Astrocyte (in vitro differentiated cells and primary cell): ENCODE measurements around the gene KRT31. TPM values are rescaled to one million over a fixed set of nuclear protein-coding genes. Genes with fewer than 3 reads are reported as not detected.

Experiments
- DNase-seq: peaks from one replicate; pipeline ENCODE4 v3.0.0-alpha.2; 2010; ENCODE audit warnings: low read depth
- FAIRE-seq: peaks from 2 replicates; lab custom pipeline; 2011; peaks lifted over from hg19 to GRCh38; lab: Jason Lieb, UNC
- H2AFZ ChIP-seq: 2 replicates; pipeline ENCODE4 v1.6.0; 2012; ENCODE audit warnings: low read depth, low read length, inconsistent platforms
- H3K27ac ChIP-seq: 2 replicates; pipeline ENCODE4 v1.5.1; 2011; ENCODE audit warnings: low read depth, low read length, inconsistent platforms
- H3K27me3 ChIP-seq: 2 replicates; pipeline ENCODE4 v1.6.0; 2011; ENCODE audit warnings: low read length, inconsistent platforms; ENCODE audit not compliant: insufficient read depth
- H3K36me3 ChIP-seq: 2 replicates; pipeline ENCODE4 v1.5.1; 2011; ENCODE audit warnings: low read length, inconsistent platforms; ENCODE audit not compliant: insufficient read depth
- H3K4me1 ChIP-seq: 2 replicates; pipeline ENCODE4 v1.5.1; 2011; ENCODE audit warnings: low read length, inconsistent platforms; ENCODE audit not compliant: insufficient read depth
- H3K4me2 ChIP-seq: 2 replicates; pipeline ENCODE4 v1.6.0; 2012; ENCODE audit warnings: low read length, inconsistent platforms
- H3K4me3 ChIP-seq: 2 replicates; pipeline ENCODE4 v1.5.1; 2011; ENCODE audit warnings: low read depth, mild to moderate bottlenecking, low read length, inconsistent platforms; ENCODE audit not compliant: insufficient read depth
- H3K79me2 ChIP-seq: 2 replicates; pipeline ENCODE4 v1.6.0; 2012; ENCODE audit warnings: mild to moderate bottlenecking, low read length, inconsistent platforms; ENCODE audit not compliant: insufficient read depth
- H3K9ac ChIP-seq: 2 replicates; pipeline ENCODE4 v1.6.0; 2012; ENCODE audit warnings: mild to moderate bottlenecking, low read length, inconsistent platforms
- H3K9me3 ChIP-seq: 2 replicates; pipeline ENCODE4 v1.5.1; 2012; ENCODE audit warnings: low read depth, mild to moderate bottlenecking, low read length, inconsistent platforms; ENCODE audit not compliant: insufficient read depth
- H4K20me1 ChIP-seq: 2 replicates; pipeline ENCODE4 v1.6.0; 2012; ENCODE audit warnings: low read length, inconsistent platforms; ENCODE audit not compliant: insufficient read depth
- H3K27ac Mint-ChIP-seq: one replicate; pipeline ENCODE4 v1.8.0; 2021; ENCODE audit warnings: mild to moderate bottlenecking, mixed read lengths; ENCODE audit not compliant: unreplicated experiment
- H3K27me3 Mint-ChIP-seq: one replicate; pipeline ENCODE4 v1.8.0; 2021; ENCODE audit warnings: low read depth, mixed read lengths; ENCODE audit not compliant: unreplicated experiment
- H3K36me3 Mint-ChIP-seq: one replicate; pipeline ENCODE4 v1.8.0; 2021; ENCODE audit warnings: low read depth, mixed read lengths; ENCODE audit not compliant: unreplicated experiment
- H3K4me1 Mint-ChIP-seq: one replicate; pipeline ENCODE4 v1.8.0; 2021; ENCODE audit warnings: low read depth, mixed read lengths; ENCODE audit not compliant: unreplicated experiment
- H3K4me3 Mint-ChIP-seq: one replicate; pipeline ENCODE4 v1.8.0; 2021; ENCODE audit warnings: mild to moderate bottlenecking, moderate library complexity, mixed read lengths; ENCODE audit not compliant: unreplicated experiment
- H3K9me3 Mint-ChIP-seq: one replicate; pipeline ENCODE4 v1.8.0; 2021; ENCODE audit warnings: mild to moderate bottlenecking, mixed read lengths; ENCODE audit not compliant: unreplicated experiment
- CTCF ChIP-seq: IDR thresholded peaks from 2 replicates; pipeline ENCODE4 v1.5.1; 2011; ENCODE audit warnings: low read depth, mild to moderate bottlenecking, inconsistent platforms, low read length, moderate library complexity; ENCODE audit not compliant: insufficient read depth
- EZH2 ChIP-seq: IDR thresholded peaks from 2 replicates; pipeline ENCODE4 v1.6.1; 2012; ENCODE audit warnings: mild to moderate bottlenecking, low read length, inconsistent platforms; ENCODE audit not compliant: insufficient read depth
- total RNA-seq: library from RNA; stranded (reverse); gene quantifications from 2 replicates; pipeline ENCODE4 v1.2.1, GENCODE V29; 2021

The KRT31 gene
- total RNA-seq, 1 donor from 2014 or later: not detected

GRCh38 chr17:41439375-41439774 is 42.0 kb upstream of the KRT31 start:
- Histone ChIP-seq H3K4me1 (no peaks in the 10 kb centered on the region), H3K79me2 (no peaks in the 10 kb centered on the region), H3K9me3 (no peaks in the 10 kb centered on the region), H3K36me3 (no peaks in the 10 kb centered on the region), H3K4me3 (no peak overlapping the region), H3K4me2 (no peak overlapping the region), H3K9ac (no peak overlapping the region), H2AFZ (no peak overlapping the region), H3K27me3 (no peaks in the 10 kb centered on the region), H3K27ac (no peak overlapping the region), H4K20me1 (no peaks in the 10 kb centered on the region)
- FAIRE-seq: no peak
- TF ChIP-seq EZH2 (no peak), CTCF (no peak)
- peaks cover 1% of the 10 kb centered on the region for H3K4me1 Mint-ChIP-seq
- peaks cover 44% of the 10 kb centered on the region for H3K27me3 Mint-ChIP-seq
- no peaks in the 10 kb centered on the region for H3K9me3 Mint-ChIP-seq
- DNase-seq: no peak
- H3K36me3 Mint-ChIP-seq: no peaks in the 10 kb centered on the region
- H3K4me3 Mint-ChIP-seq: no peak overlapping the region
- H3K27ac Mint-ChIP-seq: no peak overlapping the region

GRCh38 chr17:41437769-41438168 is 40.4 kb upstream of the KRT31 start:
- H3K36me3 ChIP-seq: no peaks in the 10 kb centered on the region
- no peak overlapping the region for H2AFZ ChIP-seq
- FAIRE-seq (no peak), DNase-seq (no peak)
- no peak overlapping the region for H3K4me2 ChIP-seq
- Mint-ChIP-seq H3K36me3 (no peaks in the 10 kb centered on the region), H3K27me3 (peaks cover 37% of the 10 kb centered on the region), H3K4me1 (no peaks in the 10 kb centered on the region), H3K27ac (no peak overlapping the region), H3K9me3 (no peaks in the 10 kb centered on the region), H3K4me3 (no peak overlapping the region)
- H4K20me1 ChIP-seq: no peaks in the 10 kb centered on the region
- no peak overlapping the region for H3K9ac ChIP-seq
- H3K27me3 ChIP-seq: no peaks in the 10 kb centered on the region
- no peaks in the 10 kb centered on the region for H3K9me3 ChIP-seq
- no peaks in the 10 kb centered on the region for H3K79me2 ChIP-seq
- TF ChIP-seq CTCF (no peak), EZH2 (no peak)
- H3K27ac ChIP-seq: no peak overlapping the region
- no peaks in the 10 kb centered on the region for H3K4me1 ChIP-seq
- no peak overlapping the region for H3K4me3 ChIP-seq

GRCh38 chr17:41437254-41437653 is 39.8 kb upstream of the KRT31 start:
- Mint-ChIP-seq H3K4me1 (no peaks in the 10 kb centered on the region), H3K27me3 (peaks cover 37% of the 10 kb centered on the region), H3K36me3 (no peaks in the 10 kb centered on the region), H3K27ac (no peak overlapping the region), H3K9me3 (no peaks in the 10 kb centered on the region), H3K4me3 (no peak overlapping the region)
- no peak for TF ChIP-seq EZH2
- no peak for TF ChIP-seq CTCF
- no peaks in the 10 kb centered on the region for H4K20me1 ChIP-seq
- H3K4me3 ChIP-seq: no peak overlapping the region
- H3K9me3 ChIP-seq: no peaks in the 10 kb centered on the region
- H3K27me3 ChIP-seq: no peaks in the 10 kb centered on the region
- H3K9ac ChIP-seq: no peak overlapping the region
- no peak overlapping the region for H2AFZ ChIP-seq
- H3K4me1 ChIP-seq: no peaks in the 10 kb centered on the region
- H3K79me2 ChIP-seq: no peaks in the 10 kb centered on the region
- FAIRE-seq (no peak), DNase-seq (no peak)
- no peak overlapping the region for H3K4me2 ChIP-seq
- no peaks in the 10 kb centered on the region for H3K36me3 ChIP-seq
- H3K27ac ChIP-seq: no peak overlapping the region
